ENCODE data around the gene XPO5. TPM values are rescaled to one million over a fixed set of nuclear protein-coding genes. Genes with fewer than 3 reads are reported as not detected.
A peak's percentile ranks its signal among the peaks of the same experiment; 100 is the strongest.
"Not testable (repeated sequence)": the region's sequence is repeated elsewhere in the genome, so short reads cannot be mapped to it uniquely, and the experiment has no call there.

XPO5 gene
- total and polyA plus RNA-seq, 7 donors = 3.0 to 53.7 (median 13.7) TPM

- Histone ChIP-seq H3K9me3 (no peaks in the 10 kb centered on the region), H3K27ac (no peak overlapping the region), H3K27me3 (no peaks in the 10 kb centered on the region), H3K4me3 (no peak overlapping the region), H3K4me1 (peaks cover 0 to 16% (median 14%) of the 10 kb centered on the region in 4 donors), H3K36me3 (peaks cover 31 to 82% (median 66%) of the 10 kb centered on the region in 4 donors)
- WGBS, 2 donors = 96 to 98% methylated on average over 3 of the region's 3 CpGs
- TF ChIP-seq CTCF (IDR thresholded peaks at IDR 0.05) = no peak
- TF ChIP-seq POLR2AphosphoS5 (IDR thresholded peaks at IDR 0.05) = no peak
- TF ChIP-seq EP300 (IDR thresholded peaks at IDR 0.05) = no peak
- TF ChIP-seq POLR2A (IDR thresholded peaks at IDR 0.05) = no peak
- DNase-seq = no peak
- intact Hi-C loops (cut with DNase I) = no loop called here
These were observed 74.9 kb downstream of the XPO5 start for GRCh38 chr6:43500921-43501320.

- Histone ChIP-seq H3K27ac (no peak overlapping the region), H3K36me3 (peaks cover 31 to 65% (median 54%) of the 10 kb centered on the region in 4 donors), H3K9me3 (no peaks in the 10 kb centered on the region), H3K4me3 (no peak overlapping the region), H3K4me1 (peaks cover 0 to 26% (median 25%) of the 10 kb centered on the region in 4 donors), H3K27me3 (no peaks in the 10 kb centered on the region)
- 90 to 91% methylated on average over 12 of the region's 12 CpGs for WGBS, 2 donors
- TF ChIP-seq POLR2AphosphoS5 (IDR thresholded peaks at IDR 0.05) (no peak), POLR2A (IDR thresholded peaks at IDR 0.05) (no peak), CTCF (IDR thresholded peaks at IDR 0.05) (no peak), EP300 (IDR thresholded peaks at IDR 0.05) (no peak)
- DNase-seq = no peak
- intact Hi-C loops (cut with DNase I) = no loop called here
These were observed 76.6 kb downstream of the XPO5 start for GRCh38 chr6:43499028-43499815.

GRCh38 chr6:43498291-43498690, 77.5 kb downstream of the XPO5 start:
- H3K4me3 ChIP-seq; H3K9me3 ChIP-seq; DNase-seq; H3K27ac ChIP-seq; intact Hi-C loops (cut with DNase I); H3K27me3 ChIP-seq: not testable (repeated sequence)
- WGBS, 2 donors = 97% methylated on average over 5 of the region's 5 CpGs
- peaks cover 0 to 35% (median 29%) of the 10 kb centered on the region in 4 donors for H3K4me1 ChIP-seq
- peaks cover 31 to 56% (median 46%) of the 10 kb centered on the region in 4 donors for H3K36me3 ChIP-seq

GRCh38 chr6:43497689-43498088, 78.1 kb downstream of the XPO5 start:
- no peaks in the 10 kb centered on the region for H3K27me3 ChIP-seq
- intact Hi-C loops (cut with DNase I) = no loop called here
- peaks cover 25 to 50% (median 40%) of the 10 kb centered on the region in 4 donors for H3K36me3 ChIP-seq

GRCh38 chr6:43497129-43497396, 78.8 kb downstream of the XPO5 start:
- TF ChIP-seq POLR2A (IDR thresholded peaks at IDR 0.05) = no peak
- no peak for TF ChIP-seq EP300 (IDR thresholded peaks at IDR 0.05)
- TF ChIP-seq CTCF (IDR thresholded peaks at IDR 0.05) = no peak
- TF ChIP-seq POLR2AphosphoS5 (IDR thresholded peaks at IDR 0.05) = no peak
- DNase-seq = no peak
- intact Hi-C loops (cut with DNase I) = no loop called here
- no peak overlapping the region for H3K4me3 ChIP-seq
- peaks cover 0 to 46% (median 40%) of the 10 kb centered on the region in 4 donors for H3K4me1 ChIP-seq
- peak overlapping the region in 1 of 4 donors; percentile 44 for H3K27ac ChIP-seq
- H3K9me3 ChIP-seq = no peaks in the 10 kb centered on the region
- WGBS, 2 donors = 94 to 96% methylated on average over 6 of the region's 6 CpGs
- H3K36me3 ChIP-seq = peaks cover 19 to 43% (median 34%) of the 10 kb centered on the region in 4 donors
- no peaks in the 10 kb centered on the region for H3K27me3 ChIP-seq

More at GRCh38 chr6:43497689-43498088, 78.1 kb downstream of the XPO5 start:
- no peak for TF ChIP-seq CTCF (IDR thresholded peaks at IDR 0.05)
- no peak for TF ChIP-seq EP300 (IDR thresholded peaks at IDR 0.05)
- no peak for TF ChIP-seq POLR2AphosphoS5 (IDR thresholded peaks at IDR 0.05)
- no peak for TF ChIP-seq POLR2A (IDR thresholded peaks at IDR 0.05)
- Histone ChIP-seq H3K4me3 (no peak overlapping the region), H3K27ac (no peak overlapping the region), H3K4me1 (peaks cover 0 to 39% (median 33%) of the 10 kb centered on the region in 4 donors), H3K9me3 (no peaks in the 10 kb centered on the region)
- WGBS, 2 donors = 94 to 96% methylated on average over 12 of the region's 12 CpGs
- DNase-seq = no peak

Data from sigmoid colon (tissue), 7 donors.